NCI-H1436 treated with DMSO at 0.1 percent for 48 hours (cell line): Measurements from ENCODE around the gene PLEKHA4.
A peak's percentile ranks its signal among the peaks of the same experiment; 100 is the strongest.
"Not testable (repeated sequence)": the region's sequence is repeated elsewhere in the genome, so short reads cannot be mapped to it uniquely, and the experiment has no call there.

Experiments used
- DNase-seq: peaks from one replicate; lab custom pipeline; 2025; lab: John Stamatoyannopoulos, UW

PLEKHA4 gene

DNA sequence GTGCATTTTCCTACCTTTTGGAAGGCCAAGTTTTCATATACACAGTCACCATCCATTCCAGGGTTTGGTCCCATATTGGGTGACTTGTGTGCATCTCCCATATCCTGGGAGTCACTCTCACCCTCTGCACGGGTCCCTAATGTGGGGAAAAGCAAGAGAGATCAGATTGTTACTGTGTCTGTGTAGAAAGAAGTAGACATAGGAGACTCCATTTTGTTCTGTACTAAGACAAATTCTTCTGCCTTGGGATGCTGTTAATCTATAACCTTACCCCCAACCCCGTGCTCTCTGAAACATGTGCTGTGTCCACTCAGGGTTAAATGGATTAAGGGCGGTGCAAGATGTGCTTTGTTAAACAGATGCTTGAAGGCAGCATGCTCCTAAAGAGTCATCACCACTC, 21.1 kb upstream of the PLEKHA4 start:
- not testable (repeated sequence) for DNase-seq

DNA sequence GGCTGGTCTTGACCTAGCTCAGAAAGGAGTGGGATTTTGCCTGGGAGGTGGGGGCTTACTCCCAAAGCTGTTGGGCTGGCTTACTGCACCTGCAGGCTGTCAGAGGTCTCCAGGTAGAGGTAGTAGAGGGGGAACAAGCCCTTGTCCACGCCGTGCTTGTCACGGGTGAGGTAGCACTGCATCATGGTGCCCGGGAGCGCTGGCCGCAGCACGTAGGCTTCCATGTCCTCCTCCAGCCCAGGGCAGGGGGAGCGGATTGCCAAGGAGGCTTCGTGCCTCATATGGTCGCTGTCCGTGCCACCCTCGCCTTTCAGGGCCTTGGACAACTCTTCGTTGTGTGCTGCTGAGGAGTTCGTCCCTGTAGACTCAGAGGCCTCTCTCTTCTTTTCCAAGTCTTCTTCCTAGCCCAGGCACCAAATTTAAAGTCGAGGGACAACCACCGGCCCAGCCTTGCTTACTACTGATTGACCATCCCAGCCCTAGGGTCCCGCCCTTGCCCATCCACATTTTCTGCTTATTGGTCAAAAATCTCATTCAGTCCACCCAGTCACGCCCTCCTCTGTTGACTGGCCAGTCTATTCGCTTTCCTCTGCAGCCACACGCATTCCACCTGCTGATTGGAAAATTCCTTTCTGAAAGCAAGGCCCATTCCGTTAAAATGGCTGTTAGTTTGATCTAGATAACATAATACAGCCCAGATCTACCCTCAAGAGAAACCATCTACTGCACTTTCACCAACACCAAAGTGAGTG, 19.6 kb upstream of the PLEKHA4 start:
- DNase-seq = no peak

DNA sequence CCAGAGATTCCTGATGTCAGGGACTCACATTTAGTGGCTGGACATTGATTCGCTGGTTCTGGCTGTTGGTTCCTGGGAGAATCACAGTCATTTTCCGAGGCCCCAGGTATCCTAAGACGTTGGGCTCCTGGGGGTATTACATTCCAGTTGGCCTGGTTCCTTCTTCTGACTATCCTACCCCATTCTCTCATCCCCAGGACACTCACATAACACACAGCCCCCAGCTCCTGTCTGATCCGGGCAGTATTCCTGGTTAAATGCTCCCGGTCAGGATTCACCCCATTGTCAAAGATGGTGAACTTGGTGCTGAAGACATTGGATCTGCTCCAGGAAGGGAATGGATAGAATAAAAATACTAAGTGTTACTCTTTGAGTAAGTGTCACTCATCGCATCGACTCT, 15.3 kb upstream of the PLEKHA4 start:
- DNase-seq = no peak

DNA sequence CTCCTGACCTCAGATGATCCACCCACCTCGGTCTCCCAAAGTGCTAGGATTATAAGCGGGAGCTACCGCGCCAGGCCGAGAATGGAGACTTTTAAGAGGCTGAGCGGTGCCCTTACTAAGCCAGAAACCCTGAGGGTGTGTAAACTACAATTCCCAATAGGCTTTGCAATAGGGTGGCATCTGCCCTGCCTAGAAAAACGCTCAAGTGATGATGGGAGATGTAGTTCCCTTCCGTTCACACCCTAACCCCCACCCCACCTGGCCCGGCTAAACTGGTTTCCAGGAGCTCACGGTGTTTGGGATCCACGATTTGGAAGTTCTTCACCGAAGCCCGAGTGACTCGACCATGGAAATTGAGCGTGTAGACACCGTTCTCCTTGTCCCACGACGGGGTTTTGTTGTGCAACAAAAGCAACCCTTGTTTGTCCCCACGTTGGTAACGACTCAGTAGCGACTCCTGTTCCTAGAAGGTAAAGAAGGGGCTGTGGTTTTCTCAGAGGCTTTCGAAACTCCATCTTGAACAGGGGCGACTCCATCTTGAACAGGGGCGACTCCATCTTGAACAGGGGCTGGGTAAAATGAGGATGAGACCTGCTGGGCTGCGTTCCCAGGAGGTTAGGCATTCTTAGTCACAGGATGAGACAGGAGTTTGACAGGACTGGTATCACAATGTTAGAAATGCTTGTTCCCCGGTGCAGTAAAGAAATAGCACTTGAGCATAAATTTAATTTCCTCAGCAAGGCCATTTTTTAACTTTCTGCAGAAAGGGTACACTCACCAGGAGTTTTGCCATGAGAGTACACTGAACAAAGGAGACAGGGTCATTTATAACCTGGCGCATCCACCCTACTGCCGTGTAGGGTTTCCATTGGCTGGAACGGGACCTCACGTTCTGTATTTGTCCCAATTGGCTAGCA, 13.6 kb upstream of the PLEKHA4 start:
- no peak for DNase-seq

DNA sequence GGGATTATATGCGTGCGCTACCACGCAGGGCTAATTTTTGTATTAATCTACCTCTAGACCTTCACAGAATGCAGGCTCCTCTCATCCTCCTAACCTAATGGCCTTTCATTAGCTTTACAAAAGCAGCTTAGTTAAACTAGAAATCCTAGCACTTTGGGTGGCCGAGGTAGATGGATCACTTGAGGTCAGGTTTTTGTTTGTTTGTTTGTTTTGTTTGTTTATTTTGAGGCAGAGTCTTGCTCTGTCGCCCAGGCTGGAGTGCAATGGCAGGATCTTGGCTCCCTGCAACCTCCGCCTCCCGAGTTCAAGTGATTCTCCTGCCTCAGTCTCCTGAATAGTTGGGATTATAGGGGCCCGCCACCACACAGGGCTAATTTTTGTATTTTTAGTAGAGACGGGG, 11.3 kb upstream of the PLEKHA4 start:
- not testable (repeated sequence) for DNase-seq

DNA sequence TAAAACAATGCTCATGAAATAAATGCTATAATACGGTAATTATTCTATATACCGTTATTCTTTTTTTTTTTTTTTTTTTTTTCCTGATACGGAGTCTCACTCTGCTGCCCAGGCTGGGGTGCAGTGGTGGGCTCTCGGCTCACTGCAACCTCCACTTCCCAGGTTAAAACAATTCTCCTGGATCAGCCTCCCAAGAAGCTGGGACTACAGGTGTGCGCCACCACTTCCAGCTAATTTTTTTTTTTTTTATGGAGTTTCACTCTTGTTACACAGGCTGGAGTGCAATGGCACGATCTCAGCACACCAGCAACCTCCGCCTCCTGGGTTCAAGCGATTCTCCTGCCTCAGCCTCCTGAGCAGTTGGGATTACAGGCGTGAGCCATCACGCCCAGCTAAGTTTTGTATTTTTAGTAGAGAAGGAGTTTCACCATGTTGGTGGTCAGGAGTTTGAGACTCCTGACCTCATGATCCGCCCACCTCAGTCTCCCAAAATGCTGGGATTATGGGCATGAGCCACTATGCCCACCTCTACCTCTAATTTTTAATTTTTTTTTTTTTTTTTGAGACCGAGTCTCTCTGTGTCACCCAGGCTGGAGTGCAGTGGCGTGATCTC, 10.7 kb upstream of the PLEKHA4 start:
- DNase-seq = no peak

DNA sequence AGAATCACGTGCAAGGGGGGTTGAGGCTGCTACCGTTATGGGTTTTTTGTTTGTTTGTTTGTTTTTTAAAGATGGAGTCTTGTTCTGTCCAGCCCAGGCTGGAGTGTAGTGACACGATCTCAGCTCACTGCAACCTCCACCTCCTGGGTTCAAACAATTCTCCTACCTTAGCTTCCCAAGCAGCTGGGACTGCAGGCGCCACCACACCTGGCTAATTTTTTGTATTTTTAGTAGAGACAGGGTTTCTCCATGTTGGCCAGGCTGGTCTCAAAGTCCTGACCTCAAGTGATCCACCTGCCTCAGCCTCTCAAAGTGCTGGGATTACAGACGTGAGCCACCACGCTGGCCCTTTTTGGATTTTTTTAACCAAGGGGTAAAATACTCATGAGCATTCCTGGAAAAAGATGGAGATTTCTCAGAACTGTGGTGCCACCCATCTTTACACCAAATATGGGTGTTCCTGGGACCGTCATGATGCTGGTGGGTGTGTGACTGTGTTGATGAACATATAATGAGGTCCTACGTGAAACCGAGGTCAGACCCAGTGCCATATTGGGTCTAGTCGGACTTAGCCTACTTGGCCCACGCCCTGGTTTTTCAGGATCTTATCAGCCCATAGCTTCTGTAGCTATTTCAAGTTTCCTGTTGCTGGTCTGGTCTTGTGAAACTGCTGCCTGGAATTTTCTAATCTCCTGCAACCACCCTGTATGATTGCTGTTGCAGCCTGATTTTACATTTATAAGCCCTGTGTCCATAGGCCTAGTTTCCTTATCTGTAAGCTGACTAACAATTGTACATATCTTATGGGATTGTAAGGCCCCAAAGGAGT, 10.0 kb upstream of the PLEKHA4 start:
- no peak for DNase-seq

DNA sequence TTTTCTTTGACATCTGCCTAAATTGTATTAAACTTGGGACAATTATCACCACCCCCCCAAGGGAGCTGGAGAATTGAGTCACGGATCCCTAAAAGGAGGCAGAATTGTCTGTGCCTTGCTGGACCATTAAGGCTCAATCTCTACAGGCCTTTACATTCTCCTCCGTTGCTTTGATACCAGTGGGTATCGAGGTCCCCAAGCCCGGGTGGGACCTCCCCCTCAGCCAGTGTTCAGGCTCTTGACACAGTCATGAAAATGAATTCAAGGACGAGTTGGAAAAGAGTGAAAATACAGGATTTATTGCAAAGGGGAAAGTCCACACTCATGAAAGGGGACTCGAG, 9.4 kb upstream of the PLEKHA4 start:
- no peak for DNase-seq

DNA sequence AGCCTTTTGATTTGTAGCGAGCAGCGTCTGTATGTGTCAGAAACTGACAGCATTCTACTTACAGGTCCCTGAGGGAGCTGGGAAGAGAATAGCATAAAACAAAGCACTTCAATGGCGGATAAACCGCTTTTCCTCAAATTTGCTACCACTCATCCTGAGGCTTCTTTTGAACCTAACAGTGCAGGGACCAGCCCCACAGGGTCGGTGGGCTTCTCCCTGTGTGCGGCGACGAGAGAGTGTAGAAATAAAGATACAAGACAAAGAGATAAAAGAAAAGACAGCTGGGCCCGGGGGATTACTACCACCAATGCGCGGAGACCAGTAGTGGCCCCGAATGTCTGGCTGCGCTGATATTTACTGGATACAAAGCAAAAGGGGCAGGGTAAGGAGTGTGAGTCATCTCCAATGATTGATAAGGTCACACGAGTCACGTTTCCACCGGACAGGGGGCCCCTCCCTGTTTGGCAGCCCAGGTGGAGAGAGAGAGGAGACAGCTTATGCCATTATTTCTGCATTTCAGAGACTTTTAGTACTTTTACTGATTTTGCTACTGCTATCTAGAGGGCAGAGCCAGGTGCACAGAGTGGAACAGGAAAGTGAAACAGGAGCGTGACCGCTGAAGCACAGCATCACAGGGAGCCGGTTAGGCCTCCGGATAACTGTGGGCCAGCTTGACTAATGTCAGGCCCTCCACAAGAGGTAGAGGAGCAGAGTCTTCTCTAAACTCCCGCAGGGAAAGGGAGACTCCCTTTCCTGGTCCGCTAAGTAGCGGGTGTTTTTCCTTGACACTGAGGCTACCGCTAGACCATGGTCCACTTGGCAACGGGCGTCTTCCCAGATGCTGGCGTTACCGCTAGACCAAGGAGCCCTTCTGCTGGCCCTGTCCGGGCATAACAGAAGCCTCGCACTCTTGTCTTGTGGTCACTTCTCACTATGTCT, 7.9 kb upstream of the PLEKHA4 start:
- DNase-seq = not testable (repeated sequence)

DNA sequence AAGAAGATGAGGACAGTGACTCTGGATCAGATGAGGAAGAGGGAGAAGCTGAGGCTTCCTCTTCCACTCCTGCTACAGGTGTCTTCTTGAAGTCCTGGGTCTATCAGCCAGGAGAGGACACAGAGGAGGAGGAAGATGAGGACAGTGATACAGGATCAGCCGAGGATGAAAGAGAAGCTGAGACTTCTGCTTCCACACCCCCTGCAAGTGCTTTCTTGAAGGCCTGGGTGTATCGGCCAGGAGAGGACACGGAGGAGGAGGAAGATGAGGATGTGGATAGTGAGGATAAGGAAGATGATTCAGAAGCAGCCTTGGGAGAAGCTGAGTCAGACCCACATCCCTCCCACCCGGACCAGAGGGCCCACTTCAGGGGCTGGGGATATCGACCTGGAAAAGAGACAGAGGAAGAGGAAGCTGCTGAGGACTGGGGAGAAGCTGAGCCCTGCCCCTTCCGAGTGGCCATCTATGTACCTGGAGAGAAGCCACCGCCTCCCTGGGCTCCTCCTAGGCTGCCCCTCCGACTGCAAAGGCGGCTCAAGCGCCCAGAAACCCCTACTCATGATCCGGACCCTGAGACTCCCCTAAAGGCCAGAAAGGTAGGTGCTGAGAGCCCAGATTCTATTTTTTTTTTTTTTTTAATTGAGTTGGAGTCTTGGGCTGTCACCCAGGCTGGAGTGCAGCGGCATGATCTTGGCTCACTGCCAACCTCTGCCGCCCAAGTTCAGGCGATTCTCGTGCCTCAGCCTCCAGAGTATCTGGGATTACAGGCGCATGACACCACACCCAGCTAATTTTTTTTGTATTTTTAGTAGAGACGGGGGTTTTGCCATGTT, 6.1 kb upstream of the PLEKHA4 start:
- no peak for DNase-seq

DNA sequence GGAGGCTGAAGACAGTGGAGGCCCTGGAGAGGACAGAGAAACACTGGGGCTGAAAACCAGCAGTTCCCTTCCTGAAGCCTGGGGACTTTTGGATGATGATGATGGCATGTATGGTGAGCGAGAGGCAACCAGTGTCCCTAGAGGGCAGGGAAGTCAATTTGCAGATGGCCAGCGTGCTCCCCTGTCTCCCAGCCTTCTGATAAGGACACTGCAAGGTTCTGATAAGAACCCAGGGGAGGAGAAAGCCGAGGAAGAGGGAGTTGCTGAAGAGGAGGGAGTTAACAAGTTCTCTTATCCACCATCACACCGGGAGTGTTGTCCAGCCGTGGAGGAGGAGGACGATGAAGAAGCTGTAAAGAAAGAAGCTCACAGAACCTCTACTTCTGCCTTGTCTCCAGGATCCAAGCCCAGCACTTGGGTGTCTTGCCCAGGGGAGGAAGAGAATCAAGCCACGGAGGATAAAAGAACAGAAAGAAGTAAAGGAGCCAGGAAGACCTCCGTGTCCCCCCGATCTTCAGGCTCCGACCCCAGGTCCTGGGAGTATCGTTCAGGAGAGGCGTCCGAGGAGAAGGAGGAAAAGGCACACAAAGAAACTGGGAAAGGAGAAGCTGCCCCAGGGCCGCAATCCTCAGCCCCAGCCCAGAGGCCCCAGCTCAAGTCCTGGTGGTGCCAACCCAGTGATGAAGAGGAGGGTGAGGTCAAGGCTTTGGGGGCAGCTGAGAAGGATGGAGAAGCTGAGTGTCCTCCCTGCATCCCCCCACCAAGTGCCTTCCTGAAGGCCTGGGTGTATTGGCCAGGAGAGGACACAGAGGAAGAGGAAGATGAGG, 5.3 kb upstream of the PLEKHA4 start:
- DNase-seq = no peak

DNA sequence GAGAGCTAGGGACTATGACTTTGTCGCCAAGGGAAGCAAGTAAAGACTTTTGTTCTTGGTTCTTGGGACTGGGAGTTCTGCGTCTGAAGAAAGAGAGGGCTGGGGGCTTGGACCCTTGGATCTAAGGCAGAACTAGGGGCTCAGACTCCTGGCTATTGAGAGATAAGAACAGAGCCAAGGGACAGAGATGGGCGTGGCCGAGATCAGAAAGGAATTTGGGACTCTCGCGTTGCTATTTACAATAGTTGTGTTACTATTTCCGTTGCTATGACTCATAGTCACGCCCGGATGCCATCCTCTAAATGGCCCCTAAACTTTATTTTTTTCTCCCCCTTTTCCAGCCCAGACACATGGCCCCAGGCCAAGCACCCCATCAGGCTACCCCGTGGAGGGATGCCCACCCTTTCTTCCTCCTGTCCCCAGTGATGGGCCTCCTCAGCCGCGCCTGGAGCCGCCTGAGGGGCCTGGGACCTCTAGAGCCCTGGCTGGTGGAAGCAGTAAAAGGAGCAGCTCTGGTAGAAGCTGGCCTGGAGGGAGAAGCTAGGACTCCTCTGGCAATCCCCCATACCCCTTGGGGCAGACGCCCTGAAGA, 4.6 kb upstream of the PLEKHA4 start:
- DNase-seq = no peak

DNA sequence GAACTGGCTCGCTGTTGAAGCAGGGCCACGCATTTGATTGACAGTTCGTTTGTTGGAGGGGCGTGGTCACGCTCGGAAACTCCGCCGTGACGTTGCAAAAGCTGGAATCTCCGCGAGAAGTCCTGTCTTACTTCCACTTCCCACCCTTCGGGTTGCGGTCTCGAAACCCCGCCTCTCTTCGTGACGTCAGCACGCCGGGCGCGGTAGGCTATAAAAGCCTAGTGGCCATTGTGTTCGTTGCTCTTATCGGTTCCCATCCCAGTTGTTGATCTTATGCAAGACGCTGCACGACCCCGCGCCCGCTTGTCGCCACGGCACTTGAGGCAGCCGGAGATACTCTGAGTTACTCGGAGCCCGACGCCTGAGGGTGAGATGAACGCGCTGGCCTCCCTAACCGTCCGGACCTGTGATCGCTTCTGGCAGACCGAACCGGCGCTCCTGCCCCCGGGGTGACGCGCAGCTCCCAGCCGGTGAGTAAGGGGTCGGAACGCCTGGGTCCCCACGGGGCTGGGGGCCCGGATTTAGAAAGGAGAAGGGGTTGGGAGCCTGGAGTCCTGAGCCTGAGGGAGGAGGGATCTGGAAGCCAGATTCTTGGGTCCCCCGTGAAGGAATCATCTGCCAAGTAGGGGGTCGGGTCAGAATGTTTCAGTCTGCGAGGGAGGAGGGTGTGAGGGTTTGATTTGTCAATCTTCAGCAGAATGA, 3.9 kb upstream of the PLEKHA4 start, which contains the start of gene PPP1R15A:
Gene PPP1R15A (plus strand): TSS at position 240 of the 702 bp plus-strand sequence. CDS start 813 bp downstream, outside the sequence.
- peak; percentile 98 for DNase-seq

DNA sequence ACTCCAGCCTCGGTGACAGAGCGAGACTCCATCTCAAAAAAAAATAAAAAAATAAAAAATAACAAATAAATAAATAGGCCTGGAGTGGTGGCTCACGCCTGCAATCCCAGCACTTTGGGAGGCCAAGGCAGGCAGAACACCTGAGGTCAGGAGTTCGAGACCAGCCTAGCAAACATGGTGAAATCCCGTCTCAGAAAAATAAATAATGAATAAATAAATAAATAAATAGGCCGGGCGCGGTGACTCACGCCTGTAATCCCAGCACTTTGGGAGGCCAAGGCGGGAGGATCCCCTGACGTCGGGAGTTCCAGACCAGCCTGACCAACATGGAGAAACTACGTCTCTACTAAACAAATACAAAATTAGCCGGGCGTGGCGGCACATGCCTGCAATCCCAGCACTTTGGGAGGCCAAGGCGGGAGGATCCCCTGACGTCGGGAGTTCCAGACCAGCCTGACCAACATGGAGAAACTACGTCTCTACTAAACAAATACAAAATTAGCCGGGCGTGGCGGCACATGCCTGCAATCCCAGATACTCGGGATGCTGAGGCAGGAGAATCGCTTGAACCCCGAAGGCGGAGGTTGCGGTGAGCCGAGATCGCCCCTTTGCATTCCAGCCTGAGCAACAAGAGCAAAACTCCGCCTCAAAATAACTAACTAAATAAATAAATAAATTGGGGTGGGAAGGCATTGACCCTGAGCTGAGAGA, 3.2 kb upstream of the PLEKHA4 start:
- not testable (repeated sequence) for DNase-seq

DNA sequence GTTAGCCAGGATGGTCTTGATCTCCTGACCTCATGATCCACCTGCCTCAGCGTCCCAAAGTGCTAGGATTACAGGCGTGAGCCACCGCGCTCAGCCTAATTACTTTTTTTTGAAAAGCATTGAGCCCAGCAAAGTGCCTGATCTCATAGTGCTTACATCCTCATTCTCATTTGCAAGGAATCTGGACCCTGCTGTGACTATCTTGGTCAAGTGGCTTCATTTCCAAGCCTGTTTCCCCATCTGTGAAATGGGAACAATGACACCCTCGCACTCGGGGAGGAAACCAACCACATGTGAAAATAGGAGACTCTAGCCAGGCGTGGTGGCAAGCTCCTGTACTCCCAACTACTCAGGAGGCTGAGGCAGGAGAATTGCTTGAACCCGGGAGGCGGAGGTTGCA, 1.6 kb upstream of the PLEKHA4 start:
- no peak for DNase-seq

DNA sequence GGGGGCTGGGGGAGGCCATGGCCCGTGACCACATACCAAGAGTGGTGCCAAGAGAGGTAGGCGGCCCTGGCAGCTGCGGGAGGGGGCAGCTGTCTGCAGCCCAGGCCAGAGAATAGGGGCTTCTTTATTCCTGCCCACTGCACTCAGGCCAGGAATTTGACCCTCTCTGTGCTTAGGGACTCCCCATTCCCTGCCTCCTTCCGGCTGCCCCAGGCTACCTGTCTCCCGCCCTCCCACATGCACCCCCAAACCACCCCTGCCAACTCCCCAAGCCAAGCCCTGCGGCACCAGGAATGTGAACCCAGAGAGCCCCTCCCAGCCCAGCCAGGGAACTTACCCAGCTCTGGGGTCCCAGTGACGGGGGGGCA, 687 bp downstream of the PLEKHA4 start:
- no peak for DNase-seq

DNA sequence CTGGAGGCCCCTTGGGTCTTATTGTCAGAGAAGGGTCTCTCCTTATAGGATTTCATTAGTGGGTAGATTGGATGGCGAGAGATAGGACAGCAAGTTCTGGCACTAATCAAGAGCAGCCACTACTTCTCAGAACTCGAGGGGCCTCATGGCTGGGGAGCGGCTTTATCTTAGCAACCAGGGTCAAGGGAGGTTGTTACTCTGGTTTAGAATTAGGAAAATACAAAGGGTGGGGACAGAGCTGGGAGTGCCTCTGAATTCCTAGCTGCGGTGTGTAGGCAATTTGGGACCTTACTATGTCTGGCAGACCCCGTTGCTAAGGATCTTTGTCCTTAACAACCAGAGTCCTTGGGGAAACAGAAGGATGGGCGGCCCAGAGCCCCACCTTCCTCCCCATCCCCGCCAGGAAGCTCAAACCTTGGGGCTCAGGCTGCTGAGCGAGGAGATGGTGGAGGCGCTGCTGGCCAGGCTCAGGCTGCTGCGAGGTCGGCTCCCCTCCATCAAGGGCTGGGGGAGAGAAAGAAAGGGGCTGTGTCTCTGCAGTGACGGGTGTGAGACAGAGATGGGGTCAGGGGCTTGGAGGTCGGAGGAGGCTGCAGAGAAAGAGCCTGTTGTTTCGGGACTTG, 1.2 kb downstream of the PLEKHA4 start:
- DNase-seq = no peak
